Keratinocyte (primary cell): ENCODE measurements around the gene CTNNA2.

Source experiments
- EZH2 ChIP-seq: IDR thresholded peaks from one replicate; pipeline ENCODE4 v1.6.1; 2012; ENCODE audit warnings: inconsistent platforms, mild to moderate bottlenecking, low read length, moderate library complexity
- TF ChIP-seq, protein P1 (sequence below), 3 experiments: IDR thresholded peaks in 1 of 3; conservative IDR thresholded peaks in 1 of 3; optimal IDR thresholded peaks in 1 of 3; 2 replicates in 2 of 3; 3 replicates in 1 of 3; pipeline versions ENCODE3 to v1.5.1; 2011; ENCODE audit warnings: low read length in 3 of 3, mild to moderate bottlenecking in 3 of 3, moderate library complexity in 2 of 3, control low read depth in 1 of 3, inconsistent platforms in 1 of 3; ENCODE audit not compliant: insufficient read depth in 2 of 3; ENCODE audit errors: extremely low read depth in 1 of 3

DNA sequence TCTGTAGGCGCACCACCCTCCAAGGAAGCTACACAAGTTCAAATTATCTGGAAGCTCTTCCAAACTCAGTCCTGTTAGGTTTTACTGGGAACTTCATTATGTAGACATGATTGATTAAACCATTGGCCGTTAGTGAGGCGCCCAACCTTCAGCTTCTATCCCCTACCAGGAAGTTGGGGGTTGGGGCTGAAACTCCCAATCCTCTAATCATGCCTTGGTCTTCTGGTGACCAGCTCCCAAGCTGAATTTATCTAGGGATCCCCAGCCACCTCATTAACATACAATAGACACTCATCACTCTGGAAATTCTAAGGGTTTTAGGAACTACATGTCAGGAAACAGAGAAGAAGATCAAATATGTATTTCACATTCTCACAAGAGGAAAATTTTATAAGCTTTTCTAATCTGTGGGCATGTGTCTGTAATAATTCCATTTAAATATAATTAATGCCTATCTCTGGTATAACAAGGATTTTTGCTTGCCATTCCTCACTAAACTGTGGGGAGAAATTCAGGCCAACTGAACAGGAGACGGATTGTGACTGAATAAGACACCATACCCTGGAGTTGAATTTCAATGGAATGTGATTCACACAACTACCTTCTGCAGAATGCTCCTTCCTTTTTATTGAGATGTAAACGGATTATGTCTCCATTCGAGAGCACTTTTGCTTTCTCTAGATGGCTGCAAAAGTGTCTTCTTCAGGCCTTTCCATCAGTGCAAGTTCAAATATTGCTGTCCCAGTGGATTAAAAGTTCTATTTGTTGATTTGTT, 463.1 kb downstream of the CTNNA2 start:
- TF ChIP-seq, protein P1, sequence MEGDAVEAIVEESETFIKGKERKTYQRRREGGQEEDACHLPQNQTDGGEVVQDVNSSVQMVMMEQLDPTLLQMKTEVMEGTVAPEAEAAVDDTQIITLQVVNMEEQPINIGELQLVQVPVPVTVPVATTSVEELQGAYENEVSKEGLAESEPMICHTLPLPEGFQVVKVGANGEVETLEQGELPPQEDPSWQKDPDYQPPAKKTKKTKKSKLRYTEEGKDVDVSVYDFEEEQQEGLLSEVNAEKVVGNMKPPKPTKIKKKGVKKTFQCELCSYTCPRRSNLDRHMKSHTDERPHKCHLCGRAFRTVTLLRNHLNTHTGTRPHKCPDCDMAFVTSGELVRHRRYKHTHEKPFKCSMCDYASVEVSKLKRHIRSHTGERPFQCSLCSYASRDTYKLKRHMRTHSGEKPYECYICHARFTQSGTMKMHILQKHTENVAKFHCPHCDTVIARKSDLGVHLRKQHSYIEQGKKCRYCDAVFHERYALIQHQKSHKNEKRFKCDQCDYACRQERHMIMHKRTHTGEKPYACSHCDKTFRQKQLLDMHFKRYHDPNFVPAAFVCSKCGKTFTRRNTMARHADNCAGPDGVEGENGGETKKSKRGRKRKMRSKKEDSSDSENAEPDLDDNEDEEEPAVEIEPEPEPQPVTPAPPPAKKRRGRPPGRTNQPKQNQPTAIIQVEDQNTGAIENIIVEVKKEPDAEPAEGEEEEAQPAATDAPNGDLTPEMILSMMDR (optimal IDR thresholded peaks at IDR 0.05 in 1 of 3, IDR thresholded peaks at IDR 0.05 in 1 of 3, conservative IDR thresholded peaks at IDR 0.05 in 1 of 3; ENCODE audit: extremely low read depth in 1 of 3, insufficient read depth in 2 of 3, low read length in 3 of 3): no peak
- no peak for TF ChIP-seq EZH2
